HepG2 (cell line): ENCODE data around the gene RREB1. TPM values are rescaled to one million over a fixed set of nuclear protein-coding genes. Genes with fewer than 3 reads are reported as not detected.

Experiments
- ATAC-seq: fragments of 200-7000 bp; cut with Tn5 transposase; 3 replicates; pipeline ENCODE4 v1.9.1; 2020; ENCODE audit warnings: mild to moderate bottlenecking, moderate library complexity
- BruUV-seq: library from RNA; stranded (reverse); fragments of 400-500 nt; replicated peaks from 2 replicates; lab custom pipeline; 2021; lab: Mats Ljungman, UMichigan
- CTCF ChIA-PET: fragments of 300-600 bp; formaldehyde crosslinking; extraction: SDS; loops from one replicate; lab custom pipeline; 2021; ENCODE audit warnings: low total read pairs, inconsistent platforms, low intra/inter-chr PET ratio; lab: Yijun Ruan, JAX
- POLR2A ChIA-PET: fragments of 350-600 bp; sonication (Branson Sonifier 250); formaldehyde crosslinking; loops from one replicate; lab custom pipeline; 2020; ENCODE audit warnings: antibody characterized with exemption, inconsistent platforms; lab: Yijun Ruan, JAX
- DNase-seq: peaks from one replicate; pipeline ENCODE4 v3.0.0-alpha.2; 2015; ENCODE audit warnings: low spot score
- FAIRE-seq: peaks from 3 replicates; lab custom pipeline; 2011; peaks lifted over from hg19 to GRCh38; lab: Jason Lieb, UNC
- H2AFZ ChIP-seq: one replicate; pipeline ENCODE4 v1.6.1; 2011; ENCODE audit warnings: low read length, inconsistent platforms
- H3K27ac ChIP-seq: fragments of 300-600 bp; 3 replicates; pipeline ENCODE4 v1.8.0; 2011; ENCODE audit warnings: mixed run types, mild to moderate bottlenecking, mixed read lengths, low read length, inconsistent platforms; ENCODE audit not compliant: insufficient read depth; ENCODE audit errors: extremely low read length
- H3K27me3 ChIP-seq, 2 experiments: fragments of 200-600 bp in 1 of 2; 2 replicates in 1 of 2; 3 replicates in 1 of 2; pipeline versions ENCODE4 v1.6.0 to v1.8.0; 2011; ENCODE audit warnings: low read length in 2 of 2, mild to moderate bottlenecking in 2 of 2, moderate library complexity in 2 of 2, inconsistent platforms in 1 of 2; ENCODE audit not compliant: insufficient read depth in 2 of 2, control insufficient read depth in 1 of 2
- H3K36me3 ChIP-seq, 2 experiments: fragments of 200-600 bp in 1 of 2; replicated peaks in 1 of 2; 2 replicates in 1 of 2; 3 replicates in 1 of 2; pipeline versions ENCODE4 v1.5.1 to v1.8.0; 2011; ENCODE audit warnings: low read length in 2 of 2, inconsistent platforms in 1 of 2; ENCODE audit not compliant: insufficient read depth in 2 of 2, control insufficient read depth in 1 of 2
- H3K4me1 ChIP-seq: 2 replicates; pipeline ENCODE4 v1.5.1; 2012; ENCODE audit warnings: low read length, inconsistent platforms; ENCODE audit not compliant: insufficient read depth
- H3K4me2 ChIP-seq: 2 replicates; pipeline ENCODE4 v1.6.0; 2011; ENCODE audit warnings: low read depth, low read length, inconsistent platforms
- H3K4me3 ChIP-seq, 3 experiments: fragments of 200-600 bp in 1 of 3; sonication (generic), shearing (Covaris generic) in 1 of 3; replicated peaks in 1 of 3; 2 replicates each; pipeline ENCODE4 v1.5.1; 2011 to 2016; ENCODE audit warnings: low read length in 3 of 3, inconsistent platforms in 2 of 3, low read depth in 2 of 3, mild to moderate bottlenecking in 2 of 3, control low read depth in 1 of 3, mixed read lengths in 1 of 3; ENCODE audit not compliant: insufficient read depth in 1 of 3
- H3K79me2 ChIP-seq: one replicate; pipeline ENCODE4 v1.6.1; 2011; ENCODE audit warnings: low read length, inconsistent platforms; ENCODE audit not compliant: insufficient read depth
- H3K9ac ChIP-seq: 2 replicates; pipeline ENCODE4 v1.6.0; 2011; ENCODE audit warnings: mild to moderate bottlenecking, low read depth, low read length, inconsistent platforms; ENCODE audit not compliant: insufficient read depth
- H3K9me3 ChIP-seq: 2 replicates; pipeline ENCODE4 v1.5.1; 2012; ENCODE audit warnings: mild to moderate bottlenecking, low read length
- H4K20me1 ChIP-seq: 2 replicates; pipeline ENCODE4 v1.6.0; 2011; ENCODE audit warnings: inconsistent platforms, mild to moderate bottlenecking, low read length, moderate library complexity; ENCODE audit not compliant: insufficient read depth
- FOSL2 ChIP-seq: sonication (generic); formaldehyde crosslinking; IDR thresholded peaks from 2 replicates; pipeline ENCODE4 v1.4.0; 2020; ENCODE audit warnings: missing genetic modification reagents
- JDP2 ChIP-seq: sonication (generic); formaldehyde crosslinking; IDR thresholded peaks from 2 replicates; pipeline ENCODE4 v1.8.1; 2022; ENCODE audit warnings: missing genetic modification reagents, borderline replicate concordance
- KLF16 ChIP-seq, 2 experiments: sonication (generic) in 1 of 2; formaldehyde crosslinking in 1 of 2; IDR thresholded peaks; 2 replicates each; pipeline versions ENCODE4 v1.6.1 to v1.8.0; 2016 to 2023; ENCODE audit warnings: missing genetic modification reagents in 2 of 2, missing compliant biosample characterization in 1 of 2
- TEAD3 ChIP-seq: optimal IDR thresholded peaks from 2 replicates; pipeline ENCODE3; 2016; ENCODE audit warnings: borderline replicate concordance
- YEATS2 ChIP-seq: sonication (generic); formaldehyde crosslinking; IDR thresholded peaks from 2 replicates; pipeline ENCODE4 v1.4.0; 2020; ENCODE audit warnings: missing genetic modification reagents, borderline replicate concordance
- ZNF263 ChIP-seq: sonication (generic); formaldehyde crosslinking; IDR thresholded peaks from 2 replicates; pipeline ENCODE4 v1.4.0; 2020; ENCODE audit warnings: missing genetic modification reagents
- WGBS: methylation state at CpG from one replicate; pipeline ENCODE4 v1.1.6; 2017; ENCODE audit warnings: low lambda C conversion rate; 5-methylcytosine and 5-hydroxymethylcytosine counted together
- in situ Hi-C: cut with HindIII; loops from 2 replicates; pipeline ENCODE4 v1.10.0; 2017; ENCODE audit warnings: low pct_unique_long_range_greater_than_20kb; ENCODE audit not compliant: extremely low pct_ligation_motif_present
- intact Hi-C: fragments of 100-400 bp; cut with micrococcal nuclease; formaldehyde crosslinking; loops from one replicate; pipeline ENCODE4 v1.10.0; 2022; ENCODE audit not compliant: unreplicated experiment
- polyA plus RNA-seq, 8 experiments: library from polyadenylated mRNA; depleted of rRNA in 3 of 8; stranded (reverse) in 7 of 8; unstranded in 1 of 8; fragments of >200 nt; fragmentation: Illumina TruSeq in 4 of 8; extraction: Trizol in 4 of 8; gene quantifications; 2 replicates each; pipeline versions ENCODE4 v1.2.1 to v1.2.3, GENCODE V29; 2011 to 2016; ENCODE audit warnings: low read depth in 4 of 8, missing spikeins in 1 of 8, mixed read lengths in 1 of 8; ENCODE audit not compliant: insufficient read depth in 1 of 8
- total RNA-seq, 5 experiments: library from RNA; depleted of rRNA; stranded (reverse); fragments of >200 nt; fragmentation: Illumina TruSeq; extraction: Trizol; gene quantifications; 2 replicates each; pipeline ENCODE4 v1.2.3, GENCODE V29; 2016; ENCODE audit warnings: low read depth in 1 of 5

The RREB1 gene
- total and polyA plus RNA-seq, 2 of the 13 experiments (the other 11 are each of a cell fraction or from before 2014, with no cell fraction given): 6.1 to 23.2 TPM

DNA sequence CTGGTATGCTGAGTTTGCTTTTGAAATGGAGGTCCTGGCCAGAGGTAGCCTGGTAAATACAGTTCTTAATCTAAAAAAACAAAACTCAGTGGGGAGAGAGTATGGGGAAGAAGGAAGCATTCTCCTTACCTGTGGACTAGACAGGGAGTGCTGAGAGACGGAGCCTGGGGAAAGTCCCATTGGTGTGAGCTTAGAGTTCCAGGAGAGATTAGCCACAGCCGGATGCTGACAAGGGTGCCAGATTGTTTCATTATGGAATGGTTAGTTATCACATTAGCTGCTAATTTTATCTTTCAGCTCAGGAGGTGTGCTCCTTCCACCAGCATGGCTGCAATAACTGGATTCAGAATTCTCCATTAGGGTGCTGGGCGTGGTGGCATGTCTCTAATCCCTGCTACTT, 75.9 kb downstream of the RREB1 start:
- H3K36me3 ChIP-seq: peaks cover 50 to 89% of the 10 kb centered on the region in 2 experiments
- POLR2A ChIA-PET: no interaction called here
- H3K9ac ChIP-seq: no peak overlapping the region
- no peak for ATAC-seq
- in situ Hi-C loops: no loop called here
- CTCF ChIA-PET: no interaction called here
- DNase-seq: no peak
- no peak overlapping the region for H3K4me3 ChIP-seq
- H3K4me2 ChIP-seq: no peak overlapping the region
- no TSS peak for BruUV-seq
- no peak for FAIRE-seq
- H3K9me3 ChIP-seq: no peaks in the 10 kb centered on the region
- H2AFZ ChIP-seq: no peak overlapping the region
- no peaks in the 10 kb centered on the region for H3K4me1 ChIP-seq
- H3K27me3 ChIP-seq: no peaks in the 10 kb centered on the region
- 100% methylated on average over 3 of the region's 3 CpGs for WGBS
- peaks cover 28% of the 10 kb centered on the region for H3K79me2 ChIP-seq
- no peak for TF ChIP-seq KLF16 (CRISPR knock-in tag; IDR thresholded peaks at IDR 0.05)
- no peak for TF ChIP-seq JDP2
- no peak for TF ChIP-seq TEAD3 (CRISPR knock-in tag)
- no peak for TF ChIP-seq YEATS2 (CRISPR knock-in tag)
- TF ChIP-seq, all 625 proteins: peak for 0
- Histone ChIP-seq H3K27ac (no peak overlapping the region), H4K20me1 (no peaks in the 10 kb centered on the region; the same call in 1 of the 2 replicates)
- intact Hi-C loops: no loop called here

- no peak overlapping the region for H3K4me3 ChIP-seq
- POLR2A ChIA-PET: no interaction called here
- no peaks in the 10 kb centered on the region for H3K27me3 ChIP-seq
- in situ Hi-C loops: no loop called here
- CTCF ChIA-PET: no interaction called here
- peaks cover 20% of the 10 kb centered on the region for H3K79me2 ChIP-seq
- H3K27ac ChIP-seq: no peak overlapping the region
- H2AFZ ChIP-seq: no peak overlapping the region
- no peak overlapping the region for H3K4me2 ChIP-seq
- intact Hi-C loops: no loop called here
- H3K4me1 ChIP-seq: no peaks in the 10 kb centered on the region
- peaks cover 55 to 90% of the 10 kb centered on the region in 2 experiments for H3K36me3 ChIP-seq
- TF ChIP-seq FOSL2 (CRISPR knock-in tag) (peak; percentile 34; the same call in 1 of the 2 replicates), ZNF263 (CRISPR knock-in tag) (no peak)
- 100% methylated on average over 1 of the region's 1 CpG for WGBS
- BruUV-seq: no TSS peak
- no peaks in the 10 kb centered on the region for H3K9me3 ChIP-seq
- no peak overlapping the region for H3K9ac ChIP-seq
- no peak; the same call in 2 of the 3 replicates for ATAC-seq
- no peaks in the 10 kb centered on the region; the same call in 1 of the 2 replicates for H4K20me1 ChIP-seq
- no peak for DNase-seq
- FAIRE-seq: no peak
Measured at GRCh38 chr6:7184502-7184901, 76.7 kb downstream of the RREB1 start.
